T-helper 1 cell treated with Interleukin-12 subunit alpha and Interleukin-12 subunit beta and Interleukin-4 antibody, amounts not matched to agents 30 μg/mL and 1 μg/mL, for 36 hours (primary cell): ENCODE results near the gene LGR5.
"Not testable (repeated sequence)": the region's sequence is repeated elsewhere in the genome, so short reads cannot be mapped to it uniquely, and the experiment has no call there.

ENCODE experiments used
- H3K27ac Mint-ChIP-seq: one replicate; pipeline ENCODE4 v1.8.0; 2021; ENCODE audit warnings: mild to moderate bottlenecking, mixed read lengths
- H3K27me3 Mint-ChIP-seq: one replicate; pipeline ENCODE4 v1.8.0; 2021; ENCODE audit warnings: low read depth, mixed read lengths
- H3K36me3 Mint-ChIP-seq: one replicate; pipeline ENCODE4 v1.8.0; 2021; ENCODE audit warnings: low read depth, mixed read lengths
- H3K4me1 Mint-ChIP-seq: one replicate; pipeline ENCODE4 v1.8.0; 2021; ENCODE audit warnings: low read depth, mixed read lengths
- H3K4me3 Mint-ChIP-seq: one replicate; pipeline ENCODE4 v1.8.0; 2021; ENCODE audit warnings: mild to moderate bottlenecking, moderate library complexity, mixed read lengths
- H3K9me3 Mint-ChIP-seq: one replicate; pipeline ENCODE4 v1.8.0; 2021; ENCODE audit warnings: mixed read lengths

LGR5 gene

GRCh38 chr12:71475280-71475679, 35.7 kb downstream of the LGR5 start:
- Mint-ChIP-seq H3K27me3 (no peaks in the 10 kb centered on the region), H3K9me3 (no peaks in the 10 kb centered on the region)

DNA sequence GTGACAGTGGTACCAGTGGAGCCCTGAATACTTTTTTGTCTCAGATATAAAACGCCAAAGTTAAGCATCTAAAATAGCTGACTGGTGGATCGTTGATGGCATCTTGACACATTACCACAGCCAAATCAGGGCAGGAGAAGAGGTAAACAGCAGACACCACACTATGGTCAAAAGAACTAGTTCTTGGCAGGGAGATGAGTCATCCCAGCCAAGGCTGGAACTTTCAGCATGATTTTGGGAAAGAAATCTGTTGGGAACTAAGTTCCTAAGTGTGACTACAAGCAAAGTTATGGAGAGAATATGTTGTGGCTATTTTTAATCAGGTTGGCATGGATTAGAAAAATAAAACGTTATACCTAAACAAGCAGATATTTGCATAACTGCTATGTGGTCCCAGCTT, 36.9 kb downstream of the LGR5 start:
- H3K4me1 Mint-ChIP-seq, result no peaks in the 10 kb centered on the region
- no peak overlapping the region for H3K4me3 Mint-ChIP-seq
- no peaks in the 10 kb centered on the region for H3K9me3 Mint-ChIP-seq
- H3K27ac Mint-ChIP-seq, result no peak overlapping the region
- no peaks in the 10 kb centered on the region for H3K36me3 Mint-ChIP-seq
- H3K27me3 Mint-ChIP-seq, result no peaks in the 10 kb centered on the region

More at GRCh38 chr12:71475280-71475679, 35.7 kb downstream of the LGR5 start:
- H3K4me1 Mint-ChIP-seq, result no peaks in the 10 kb centered on the region
- no peak overlapping the region for H3K27ac Mint-ChIP-seq
- H3K36me3 Mint-ChIP-seq, result no peaks in the 10 kb centered on the region
- H3K4me3 Mint-ChIP-seq, result no peak overlapping the region

DNA sequence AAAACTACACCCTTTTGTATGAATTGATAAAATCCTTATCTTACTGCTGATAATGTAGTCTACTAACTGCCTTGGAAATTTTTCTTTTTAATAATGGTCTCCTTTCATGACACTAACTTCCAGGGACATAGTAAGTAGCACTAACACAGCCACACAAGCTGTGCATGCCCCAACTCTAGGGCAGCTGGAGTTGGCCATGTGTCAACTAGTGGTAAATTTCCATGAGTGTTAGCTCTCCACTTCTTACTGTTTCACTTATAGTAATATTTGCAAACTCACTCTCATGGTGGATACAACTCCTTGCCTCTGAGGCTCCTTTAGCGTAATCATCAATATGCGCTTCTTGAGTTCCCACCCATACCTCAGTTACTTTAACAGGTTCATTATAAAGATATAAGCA, 38.0 kb downstream of the LGR5 start:
- H3K27me3 Mint-ChIP-seq, result no peaks in the 10 kb centered on the region
- no peaks in the 10 kb centered on the region for H3K9me3 Mint-ChIP-seq
- H3K27ac Mint-ChIP-seq, result no peak overlapping the region
- no peak overlapping the region for H3K4me3 Mint-ChIP-seq
- H3K4me1 Mint-ChIP-seq, result no peaks in the 10 kb centered on the region
- H3K36me3 Mint-ChIP-seq, result no peaks in the 10 kb centered on the region

DNA sequence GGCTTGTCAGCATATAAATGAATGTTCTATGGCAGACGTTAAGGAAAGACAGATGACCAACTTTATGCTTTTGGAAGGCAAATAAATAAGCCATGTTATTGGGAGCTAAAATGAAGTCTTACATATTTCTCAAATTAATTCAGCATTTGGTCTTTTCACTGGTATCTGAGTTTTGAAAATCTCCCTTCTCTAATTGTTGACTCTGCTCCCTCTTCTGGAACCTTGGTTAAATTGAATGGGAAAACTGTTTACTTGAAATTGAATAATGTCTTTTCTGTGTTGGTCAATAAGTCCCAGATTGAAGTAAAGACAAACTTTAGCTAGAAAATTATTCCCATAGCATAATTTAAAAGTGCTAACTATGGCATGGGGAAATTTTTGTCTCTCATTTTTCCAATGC, 38.7 kb downstream of the LGR5 start:
- H3K27ac Mint-ChIP-seq, result no peak overlapping the region
- no peaks in the 10 kb centered on the region for H3K4me1 Mint-ChIP-seq
- H3K4me3 Mint-ChIP-seq, result no peak overlapping the region
- no peaks in the 10 kb centered on the region for H3K36me3 Mint-ChIP-seq
- no peaks in the 10 kb centered on the region for H3K27me3 Mint-ChIP-seq
- no peaks in the 10 kb centered on the region for H3K9me3 Mint-ChIP-seq

DNA sequence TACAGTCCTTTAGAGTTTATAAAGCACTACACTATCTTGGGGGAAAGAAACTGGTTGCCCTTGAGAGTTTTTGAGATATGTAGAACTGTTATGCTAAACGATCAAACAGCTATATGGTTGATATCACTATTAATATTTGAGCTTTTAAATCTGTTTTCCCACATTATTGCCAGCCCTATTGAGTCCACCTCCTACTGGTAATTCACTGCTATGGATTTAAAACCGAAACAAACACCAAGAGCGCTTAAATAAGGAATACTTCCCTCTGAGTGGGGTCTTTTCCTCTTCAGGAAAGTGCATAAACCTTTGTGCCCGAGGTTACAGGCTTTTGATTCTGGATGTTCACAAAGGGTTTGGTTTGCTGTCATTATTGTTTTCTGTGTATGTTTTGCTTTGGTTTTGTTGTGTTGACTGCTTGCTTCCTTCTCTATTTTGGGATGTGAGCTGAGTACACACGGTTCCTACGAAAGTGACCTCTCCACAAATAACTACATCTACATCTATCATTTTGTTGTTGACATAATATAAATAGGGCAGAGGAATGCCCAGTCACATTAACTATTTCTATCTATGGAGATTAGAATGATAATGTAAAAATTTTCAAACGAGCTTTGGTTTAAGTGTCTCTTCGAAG, 44.8 kb downstream of the LGR5 start:
- no peaks in the 10 kb centered on the region for H3K36me3 Mint-ChIP-seq
- no peaks in the 10 kb centered on the region for H3K9me3 Mint-ChIP-seq
- no peaks in the 10 kb centered on the region for H3K4me1 Mint-ChIP-seq
- H3K27me3 Mint-ChIP-seq, result peaks cover 4% of the 10 kb centered on the region
- H3K4me3 Mint-ChIP-seq, result no peak overlapping the region
- H3K27ac Mint-ChIP-seq, result no peak overlapping the region

DNA sequence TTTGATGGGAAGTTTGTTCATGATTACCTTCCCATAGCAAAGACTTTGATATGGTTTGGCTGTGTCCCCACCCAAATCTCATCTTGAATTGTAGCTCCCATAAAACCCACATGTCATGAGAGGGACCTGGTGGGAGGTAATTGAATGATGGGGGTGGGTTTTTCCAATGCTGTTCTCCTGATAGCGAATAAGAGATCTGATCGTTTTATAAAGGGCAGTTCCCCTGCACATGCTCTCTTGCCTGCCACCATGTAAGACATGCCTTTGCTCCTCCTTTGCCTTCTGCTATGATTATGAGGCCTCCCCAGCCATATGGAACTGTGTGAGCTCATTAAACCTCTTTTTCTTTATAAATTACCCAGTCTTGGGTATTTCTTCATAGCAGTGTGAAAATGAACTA, 51.2 kb downstream of the LGR5 start:
- H3K27ac Mint-ChIP-seq, H3K36me3 Mint-ChIP-seq, H3K4me1 Mint-ChIP-seq, H3K27me3 Mint-ChIP-seq, H3K4me3 Mint-ChIP-seq, H3K9me3 Mint-ChIP-seq: not testable (repeated sequence)

DNA sequence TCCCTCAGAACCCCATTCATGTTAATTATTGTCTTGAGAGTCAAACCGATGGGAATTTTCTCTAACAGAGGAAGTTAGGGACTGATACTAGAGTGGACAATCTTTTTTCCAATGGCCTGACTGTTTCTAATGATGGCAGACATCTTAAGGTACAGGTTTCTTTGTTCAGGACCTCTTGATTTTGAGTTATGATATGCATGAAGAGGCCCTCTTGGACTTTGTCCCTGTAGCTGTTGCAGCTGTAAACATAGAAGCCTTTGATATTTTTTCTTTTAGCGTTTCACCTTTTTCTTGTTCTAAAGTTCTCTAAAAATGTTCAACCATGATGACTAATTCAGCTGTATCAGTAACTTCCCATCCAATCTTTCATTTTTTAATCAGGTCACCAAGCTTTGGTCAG, 53.0 kb downstream of the LGR5 start:
- H3K27ac Mint-ChIP-seq, result no peak overlapping the region
- H3K27me3 Mint-ChIP-seq, result no peaks in the 10 kb centered on the region
- no peaks in the 10 kb centered on the region for H3K36me3 Mint-ChIP-seq
- no peak overlapping the region for H3K4me3 Mint-ChIP-seq
- no peaks in the 10 kb centered on the region for H3K4me1 Mint-ChIP-seq
- H3K9me3 Mint-ChIP-seq, result peaks cover 9% of the 10 kb centered on the region

DNA sequence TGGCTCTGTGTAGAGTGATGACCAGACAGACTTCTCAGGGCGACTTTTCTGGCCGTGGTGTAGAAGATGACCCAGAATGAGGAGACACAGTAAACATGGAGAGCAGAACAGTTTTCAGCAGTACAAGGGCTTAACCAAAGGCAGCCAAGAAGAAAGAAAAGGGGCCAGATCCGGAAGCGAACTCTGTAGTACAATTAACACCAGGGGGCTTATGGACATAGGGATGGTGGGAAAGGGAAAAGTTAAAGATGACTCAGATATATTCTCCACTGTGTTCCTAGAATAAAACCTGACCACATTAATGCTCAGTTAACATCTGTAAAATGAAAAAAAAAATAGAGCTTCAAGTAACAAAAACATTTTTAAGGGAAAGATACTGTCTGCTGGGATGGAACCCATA, 60.2 kb downstream of the LGR5 start:
- H3K4me1 Mint-ChIP-seq, result peaks cover 4% of the 10 kb centered on the region
- H3K27me3 Mint-ChIP-seq, result no peaks in the 10 kb centered on the region
- H3K4me3 Mint-ChIP-seq, result no peak overlapping the region
- peaks cover 7% of the 10 kb centered on the region for H3K9me3 Mint-ChIP-seq
- no peak overlapping the region for H3K27ac Mint-ChIP-seq
- H3K36me3 Mint-ChIP-seq, result no peaks in the 10 kb centered on the region

DNA sequence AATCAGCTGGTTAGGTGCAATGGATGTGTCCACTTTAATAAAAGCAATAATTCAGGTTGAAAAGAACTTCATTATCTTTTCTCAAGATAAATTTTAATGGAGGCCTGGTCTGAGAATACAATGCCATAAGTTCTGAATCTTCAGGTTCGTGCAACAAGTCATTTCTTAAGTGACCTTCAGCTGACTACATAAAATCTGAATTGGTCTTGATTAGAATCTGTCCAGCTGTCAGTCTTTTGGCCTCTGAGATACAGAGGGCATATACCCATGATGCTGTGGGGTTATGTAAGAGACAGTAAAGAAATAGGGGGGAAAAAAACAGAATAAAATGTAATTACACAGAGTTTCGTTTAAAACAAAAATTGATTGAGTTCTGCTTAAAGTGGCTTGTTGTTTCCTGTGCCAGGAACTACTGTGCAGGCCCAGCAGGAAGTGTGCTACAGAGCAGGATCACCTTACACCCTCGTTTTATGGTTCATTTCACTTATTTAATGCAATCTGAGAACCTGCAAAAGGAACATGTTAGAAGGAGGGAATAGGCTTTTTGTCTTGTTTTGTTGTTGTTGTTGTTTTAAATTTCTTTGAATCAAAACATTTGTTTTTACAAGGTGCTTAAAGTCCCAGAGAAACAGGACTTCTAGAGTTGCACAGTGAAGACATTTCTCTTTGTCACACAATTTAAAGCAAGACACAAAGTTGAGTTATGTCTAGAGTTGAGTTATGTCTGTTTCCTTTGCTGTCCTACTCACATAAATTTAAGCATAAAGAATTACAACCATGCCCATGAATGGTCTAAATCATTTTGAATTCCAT, 64.2 kb downstream of the LGR5 start:
- Mint-ChIP-seq H3K27me3 (no peaks in the 10 kb centered on the region), H3K4me1 (peaks cover 4% of the 10 kb centered on the region), H3K27ac (no peak overlapping the region), H3K9me3 (no peaks in the 10 kb centered on the region), H3K4me3 (no peak overlapping the region), H3K36me3 (no peaks in the 10 kb centered on the region)

DNA sequence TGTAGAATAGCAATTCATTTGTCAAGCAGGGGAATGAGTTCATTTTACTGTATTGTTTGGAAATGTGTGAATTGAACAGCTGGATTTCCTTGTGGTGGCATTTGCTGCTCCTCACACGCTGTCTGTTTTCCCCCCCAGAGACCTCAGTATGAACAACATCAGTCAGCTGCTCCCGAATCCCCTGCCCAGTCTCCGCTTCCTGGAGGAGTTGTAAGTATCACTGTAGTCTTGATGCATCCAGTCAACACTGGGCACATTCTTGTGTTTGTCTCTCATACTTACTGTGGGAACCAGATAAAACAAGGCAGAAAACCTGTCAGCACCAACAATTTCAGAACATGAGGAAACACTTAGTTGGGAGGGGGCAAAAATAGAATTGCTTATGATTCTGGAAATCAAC, 64.9 kb downstream of the LGR5 start:
- Mint-ChIP-seq H3K27me3 (no peaks in the 10 kb centered on the region), H3K4me3 (no peak overlapping the region), H3K4me1 (peaks cover 4% of the 10 kb centered on the region), H3K27ac (no peak overlapping the region), H3K9me3 (no peaks in the 10 kb centered on the region), H3K36me3 (no peaks in the 10 kb centered on the region)

DNA sequence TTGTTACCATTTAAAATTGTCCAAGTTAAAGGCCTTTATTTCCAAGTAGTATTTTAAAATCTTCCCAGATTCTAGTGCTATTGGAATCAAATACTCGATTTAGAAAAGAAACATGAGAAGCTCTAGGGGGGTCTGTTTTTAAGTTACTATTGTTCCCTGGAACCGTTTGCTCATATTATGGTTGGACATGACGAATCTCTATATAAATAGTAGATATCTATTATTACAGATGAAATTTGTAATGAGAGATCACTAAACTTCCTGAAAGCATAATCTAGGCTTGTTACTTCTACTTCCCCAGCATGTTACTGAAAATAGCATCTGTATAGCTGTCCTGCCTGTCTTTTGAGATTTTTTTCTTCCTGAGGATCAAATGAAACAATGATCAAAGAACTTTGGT, 70.1 kb downstream of the LGR5 start:
- Mint-ChIP-seq H3K4me1 (no peaks in the 10 kb centered on the region), H3K27ac (no peak overlapping the region), H3K9me3 (no peaks in the 10 kb centered on the region), H3K27me3 (no peaks in the 10 kb centered on the region), H3K36me3 (no peaks in the 10 kb centered on the region), H3K4me3 (no peak overlapping the region)

- Mint-ChIP-seq H3K36me3 (no peaks in the 10 kb centered on the region), H3K4me3 (no peak overlapping the region), H3K9me3 (no peaks in the 10 kb centered on the region), H3K27ac (no peak overlapping the region), H3K27me3 (no peaks in the 10 kb centered on the region), H3K4me1 (no peaks in the 10 kb centered on the region)
Measured at GRCh38 chr12:71517145-71517846, 77.7 kb downstream of the LGR5 start.

DNA sequence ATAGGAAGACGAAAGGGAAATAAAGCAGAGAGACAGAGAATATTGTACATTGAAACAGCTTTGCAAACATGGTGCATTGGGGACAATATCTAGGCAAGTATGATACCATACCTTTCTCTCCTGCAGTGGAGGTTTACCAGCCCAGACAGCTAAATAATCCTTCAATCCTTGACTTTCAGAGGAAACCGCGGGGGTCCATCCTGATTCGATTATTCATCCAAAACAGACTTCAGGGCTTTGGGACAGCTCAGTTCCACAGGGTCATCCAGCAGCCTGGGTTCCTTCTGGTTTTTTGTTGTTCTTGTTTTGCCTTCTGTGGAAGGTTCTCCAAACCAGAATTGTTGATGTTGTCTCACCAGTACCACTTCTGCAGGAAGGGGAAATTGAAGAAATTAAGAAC, 81.5 kb downstream of the LGR5 start:
- H3K27me3 Mint-ChIP-seq, result peaks cover 12% of the 10 kb centered on the region
- H3K27ac Mint-ChIP-seq, result no peak overlapping the region
- H3K4me3 Mint-ChIP-seq, result no peak overlapping the region
- no peaks in the 10 kb centered on the region for H3K9me3 Mint-ChIP-seq
- H3K36me3 Mint-ChIP-seq, result no peaks in the 10 kb centered on the region
- no peaks in the 10 kb centered on the region for H3K4me1 Mint-ChIP-seq

DNA sequence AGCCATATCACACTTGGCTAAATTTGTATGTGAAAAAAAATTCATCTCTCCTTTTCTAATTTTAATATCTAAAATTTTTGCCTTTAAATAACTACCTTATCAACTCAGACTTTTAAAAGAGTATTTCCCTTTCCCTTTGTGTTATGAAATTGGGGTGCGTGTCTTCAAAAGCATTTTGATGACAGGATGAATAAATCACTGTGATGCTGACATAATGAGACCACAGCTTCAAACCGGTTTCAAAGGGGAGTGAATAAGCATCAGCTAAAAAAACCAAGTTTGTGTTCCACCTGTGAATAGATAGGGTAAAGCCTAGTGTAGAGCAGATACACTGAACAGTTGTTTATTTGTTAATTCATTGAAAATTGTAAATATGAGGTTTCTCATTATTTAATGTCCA, 85.0 kb downstream of the LGR5 start:
- Mint-ChIP-seq H3K36me3 (no peaks in the 10 kb centered on the region), H3K27me3 (peaks cover 12% of the 10 kb centered on the region), H3K4me1 (no peaks in the 10 kb centered on the region), H3K27ac (no peak overlapping the region), H3K9me3 (no peaks in the 10 kb centered on the region), H3K4me3 (no peak overlapping the region)

GRCh38 chr12:71533703-71534102, 94.1 kb downstream of the LGR5 start:
- H3K27ac Mint-ChIP-seq, result no peak overlapping the region
- H3K27me3 Mint-ChIP-seq, result peaks cover 4% of the 10 kb centered on the region
- no peak overlapping the region for H3K4me3 Mint-ChIP-seq
- H3K9me3 Mint-ChIP-seq, result no peaks in the 10 kb centered on the region
- no peaks in the 10 kb centered on the region for H3K4me1 Mint-ChIP-seq
- no peaks in the 10 kb centered on the region for H3K36me3 Mint-ChIP-seq
